ENCODE results near the gene VWC2L.

VWC2L gene

GRCh38 chr2:214624166-214624760, 213.4 kb downstream of the VWC2L start:
- Histone ChIP-seq H3K4me3 (ENCODE audit: low read length) (no peak overlapping the region), H3K27ac (ENCODE audit: low read length) (no peak overlapping the region), H3K4me1 (ENCODE audit: control insufficient read depth, insufficient read depth, low read length) (no peaks in the 10 kb centered on the region), H3K36me3 (ENCODE audit: control insufficient read depth, insufficient read depth, low read length) (no peaks in the 10 kb centered on the region), H3K27me3 (ENCODE audit: control insufficient read depth, insufficient read depth, low read length) (no peaks in the 10 kb centered on the region), H3K9me3 (ENCODE audit: control insufficient read depth, insufficient read depth, low read length) (no peaks in the 10 kb centered on the region)
- DNase-seq (ENCODE audit: low read depth, low spot score): no peak
- no CpG with 5 or more reads among the region's 3 CpGs for WGBS (ENCODE audit: insufficient coverage, insufficient read length)

DNA sequence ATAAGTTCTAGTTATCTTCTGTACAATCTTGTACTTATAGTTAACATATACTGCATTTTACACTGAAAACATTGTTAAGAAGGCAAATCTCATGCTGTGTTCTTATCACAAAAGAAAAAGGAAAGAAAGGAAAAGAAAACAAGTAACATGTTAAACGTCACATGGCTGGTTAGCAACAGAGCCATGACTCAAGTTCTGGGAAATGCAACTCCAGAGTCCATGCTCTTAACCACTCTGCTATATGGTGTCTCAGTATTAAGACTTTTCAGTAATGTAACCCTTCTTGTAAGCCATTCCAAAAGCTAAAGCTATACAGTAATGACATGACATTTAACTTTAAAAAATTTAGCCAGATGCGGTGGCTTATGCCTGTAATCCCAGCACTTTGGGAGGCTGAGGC, 217.2 kb downstream of the VWC2L start:
- no peaks in the 10 kb centered on the region for H3K4me1 ChIP-seq (ENCODE audit: control insufficient read depth, insufficient read depth, low read length)
- no peaks in the 10 kb centered on the region for H3K27me3 ChIP-seq (ENCODE audit: control insufficient read depth, insufficient read depth, low read length)
- no peak for DNase-seq (ENCODE audit: low read depth, low spot score)
- H3K27ac ChIP-seq (ENCODE audit: low read length): no peak overlapping the region
- H3K4me3 ChIP-seq (ENCODE audit: low read length): no peak overlapping the region
- H3K36me3 ChIP-seq (ENCODE audit: control insufficient read depth, insufficient read depth, low read length): no peaks in the 10 kb centered on the region
- WGBS (ENCODE audit: insufficient coverage, insufficient read length): no CpG with 5 or more reads among the region's 2 CpGs
- H3K9me3 ChIP-seq (ENCODE audit: control insufficient read depth, insufficient read depth, low read length): no peaks in the 10 kb centered on the region
